HEK293 (cell line): Measurements from ENCODE around the gene UROD.

Experiments
- CTCF ChIA-PET: fragments of 350-600 bp; formaldehyde crosslinking; extraction: SDS; loops from one replicate; lab custom pipeline; 2021; ENCODE audit warnings: antibody characterized with exemption; lab: Yijun Ruan, JAX
- POLR2A ChIA-PET: fragments of 300-600 bp; formaldehyde crosslinking; extraction: SDS; loops from one replicate; lab custom pipeline; 2020; ENCODE audit warnings: antibody characterized with exemption, inconsistent platforms; lab: Yijun Ruan, JAX
- H3K27ac ChIP-seq: fragments of 200-500 bp; sonication (Bioruptor generic); 2 replicates; pipeline ENCODE4 v1.5.1; 2014; ENCODE audit warnings: low read depth, low read length, control low read depth, inconsistent platforms; ENCODE audit errors: extremely low read depth
- H3K36me3 ChIP-seq, 2 experiments: fragments of 200-500 bp in 1 of 2; sonication (Bioruptor generic) in 1 of 2; 1 replicate in 1 of 2; 2 replicates in 1 of 2; pipeline ENCODE4 v1.5.1; 2014 to 2017; ENCODE audit warnings: inconsistent platforms in 2 of 2, low read length in 2 of 2; ENCODE audit not compliant: control insufficient read depth in 2 of 2, insufficient read depth in 1 of 2
- H3K4me1 ChIP-seq: fragments of 200-500 bp; sonication (Bioruptor generic); 2 replicates; pipeline ENCODE4 v1.5.1; 2014; ENCODE audit warnings: mild to moderate bottlenecking, low read length, inconsistent platforms; ENCODE audit not compliant: control insufficient read depth, insufficient read depth
- H3K4me3 ChIP-seq: 2 replicates; pipeline ENCODE4 v1.5.1; 2011; ENCODE audit warnings: low read depth, mild to moderate bottlenecking, control low read depth, low read length, moderate library complexity
- H3K9me3 ChIP-seq: fragments of 200-500 bp; sonication (Bioruptor generic); 2 replicates; pipeline ENCODE4 v1.5.1; 2014; ENCODE audit warnings: low read depth, low read length, inconsistent platforms; ENCODE audit not compliant: control insufficient read depth, insufficient read depth
- ELK4 ChIP-seq: IDR thresholded peaks from 2 replicates; pipeline ENCODE4 v1.6.1; 2011; ENCODE audit warnings: mild to moderate bottlenecking, low read depth, low read length, borderline replicate concordance
- GLI2 ChIP-seq: fragments of 450-650 bp; formaldehyde crosslinking; IDR thresholded peaks from 2 replicates; pipeline ENCODE4; 2017; ENCODE audit warnings: missing biosample characterization, missing genetic modification characterization, low read depth, borderline replicate concordance
- PATZ1 ChIP-seq: fragments of 450-650 bp; formaldehyde crosslinking; IDR thresholded peaks from 2 replicates; pipeline ENCODE4 v1.5.1; 2016; ENCODE audit warnings: missing biosample characterization, missing genetic modification characterization
- SP2 ChIP-seq: fragments of 450-650 bp; formaldehyde crosslinking; IDR thresholded peaks from 2 replicates; pipeline ENCODE4 v1.5.1; 2016; ENCODE audit warnings: missing biosample characterization, missing genetic modification characterization
- ZBTB7A ChIP-seq: fragments of 450-650 bp; formaldehyde crosslinking; IDR thresholded peaks from 2 replicates; pipeline ENCODE4 v1.5.1; 2016; ENCODE audit warnings: low read depth, missing biosample characterization, missing genetic modification characterization
- ZFP41 ChIP-seq: fragments of 450-650 bp; formaldehyde crosslinking; IDR thresholded peaks from 2 replicates; pipeline ENCODE4 v1.5.1; 2016; ENCODE audit warnings: missing biosample characterization, missing genetic modification characterization, borderline replicate concordance
- ZNF10 ChIP-seq: fragments of 450-650 bp; formaldehyde crosslinking; IDR thresholded peaks from 2 replicates; pipeline ENCODE4 v1.5.1; 2017; ENCODE audit warnings: missing biosample characterization, missing genetic modification characterization
- ZNF391 ChIP-seq: fragments of 450-650 bp; formaldehyde crosslinking; IDR thresholded peaks from 2 replicates; pipeline ENCODE4 v1.5.1; 2016; ENCODE audit warnings: low read depth, missing biosample characterization, missing genetic modification characterization, borderline replicate concordance
- ZNF416 ChIP-seq: fragments of 450-650 bp; formaldehyde crosslinking; IDR thresholded peaks from 2 replicates; pipeline ENCODE4 v1.5.1; 2016; ENCODE audit warnings: missing biosample characterization, missing genetic modification characterization
- ZNF530 ChIP-seq: fragments of 450-650 bp; formaldehyde crosslinking; IDR thresholded peaks from 2 replicates; pipeline ENCODE4 v1.5.1; 2016; ENCODE audit warnings: low read depth, missing biosample characterization, missing genetic modification characterization
- ZNF585B ChIP-seq: fragments of 450-650 bp; formaldehyde crosslinking; IDR thresholded peaks from 2 replicates; pipeline ENCODE4 v1.5.1; 2016; ENCODE audit warnings: missing biosample characterization, missing genetic modification characterization
- ZNF610 ChIP-seq: fragments of 450-650 bp; formaldehyde crosslinking; IDR thresholded peaks from 2 replicates; pipeline ENCODE4 v1.5.1; 2016; ENCODE audit warnings: missing biosample characterization, missing genetic modification characterization, borderline replicate concordance
- ZNF664 ChIP-seq: fragments of 450-650 bp; formaldehyde crosslinking; IDR thresholded peaks from 2 replicates; pipeline ENCODE4 v1.5.1; 2016; ENCODE audit warnings: missing biosample characterization, missing genetic modification characterization
- ZNF677 ChIP-seq: fragments of 450-650 bp; IDR thresholded peaks from 2 replicates; pipeline ENCODE4 v1.5.0; 2018; ENCODE audit warnings: missing biosample characterization, mild to moderate bottlenecking, missing genetic modification characterization, moderate library complexity
- ZNF747 ChIP-seq: fragments of 450-650 bp; formaldehyde crosslinking; IDR thresholded peaks from 2 replicates; pipeline ENCODE4 v1.5.1; 2016; ENCODE audit warnings: missing biosample characterization, missing genetic modification characterization
- ZNF843 ChIP-seq: fragments of 450-650 bp; formaldehyde crosslinking; IDR thresholded peaks from 2 replicates; pipeline ENCODE4 v1.5.1; 2016; ENCODE audit warnings: missing biosample characterization, missing genetic modification characterization
- TF ChIP-seq, protein P1 (sequence below): fragments of 450-650 bp; formaldehyde crosslinking; optimal IDR thresholded peaks from 2 replicates; pipeline ENCODE3; 2016; ENCODE audit warnings: missing biosample characterization, mild to moderate bottlenecking, missing genetic modification characterization
- TF ChIP-seq, protein P2 (sequence below): fragments of 450-650 bp; formaldehyde crosslinking; IDR thresholded peaks from 2 replicates; pipeline ENCODE4 v1.5.1; 2016; ENCODE audit warnings: missing biosample characterization, missing genetic modification characterization, low read depth
- TF ChIP-seq, protein P3 (sequence below): fragments of 450-650 bp; formaldehyde crosslinking; IDR thresholded peaks from 2 replicates; pipeline ENCODE4 v1.5.1; 2016; ENCODE audit warnings: missing biosample characterization, missing genetic modification characterization
- TF ChIP-seq, protein P4 (sequence below): fragments of 450-650 bp; formaldehyde crosslinking; IDR thresholded peaks from 2 replicates; pipeline ENCODE4 v1.5.1; 2017; ENCODE audit warnings: missing biosample characterization, missing genetic modification characterization

Gene UROD

GRCh38 chr1:45038661-45039364 is 26.8 kb downstream of the UROD start (continued):
- TF ChIP-seq ZNF677 (tag by site-specific recombination) (no peak), ZFP41 (no peak), ZNF530 (no peak)

GRCh38 chr1:45040297-45040696 is 28.2 kb downstream of the UROD start:
- no peaks in the 10 kb centered on the region for H3K9me3 ChIP-seq
- ChIA-PET CTCF (interaction anchor here (0.9 kb wide), 1 partner anchor 8 kb away, joined by 3 read pairs; no protein-coding TSS in a partner anchor), POLR2A (interaction anchor here (1.2 kb wide), 1 partner anchor 12 kb away, joined by 3 read pairs; no protein-coding TSS in a partner anchor)
- TF ChIP-seq ZBTB7A (tag by site-specific recombination): no peak
- TF ChIP-seq, protein P1, sequence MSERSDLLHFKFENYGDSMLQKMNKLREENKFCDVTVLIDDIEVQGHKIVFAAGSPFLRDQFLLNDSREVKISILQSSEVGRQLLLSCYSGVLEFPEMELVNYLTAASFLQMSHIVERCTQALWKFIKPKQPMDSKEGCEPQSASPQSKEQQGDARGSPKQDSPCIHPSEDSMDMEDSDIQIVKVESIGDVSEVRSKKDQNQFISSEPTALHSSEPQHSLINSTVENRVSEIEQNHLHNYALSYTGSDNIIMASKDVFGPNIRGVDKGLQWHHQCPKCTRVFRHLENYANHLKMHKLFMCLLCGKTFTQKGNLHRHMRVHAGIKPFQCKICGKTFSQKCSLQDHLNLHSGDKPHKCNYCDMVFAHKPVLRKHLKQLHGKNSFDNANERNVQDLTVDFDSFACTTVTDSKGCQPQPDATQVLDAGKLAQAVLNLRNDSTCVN (tag by site-specific recombination): no peak
- TF ChIP-seq, protein P2, sequence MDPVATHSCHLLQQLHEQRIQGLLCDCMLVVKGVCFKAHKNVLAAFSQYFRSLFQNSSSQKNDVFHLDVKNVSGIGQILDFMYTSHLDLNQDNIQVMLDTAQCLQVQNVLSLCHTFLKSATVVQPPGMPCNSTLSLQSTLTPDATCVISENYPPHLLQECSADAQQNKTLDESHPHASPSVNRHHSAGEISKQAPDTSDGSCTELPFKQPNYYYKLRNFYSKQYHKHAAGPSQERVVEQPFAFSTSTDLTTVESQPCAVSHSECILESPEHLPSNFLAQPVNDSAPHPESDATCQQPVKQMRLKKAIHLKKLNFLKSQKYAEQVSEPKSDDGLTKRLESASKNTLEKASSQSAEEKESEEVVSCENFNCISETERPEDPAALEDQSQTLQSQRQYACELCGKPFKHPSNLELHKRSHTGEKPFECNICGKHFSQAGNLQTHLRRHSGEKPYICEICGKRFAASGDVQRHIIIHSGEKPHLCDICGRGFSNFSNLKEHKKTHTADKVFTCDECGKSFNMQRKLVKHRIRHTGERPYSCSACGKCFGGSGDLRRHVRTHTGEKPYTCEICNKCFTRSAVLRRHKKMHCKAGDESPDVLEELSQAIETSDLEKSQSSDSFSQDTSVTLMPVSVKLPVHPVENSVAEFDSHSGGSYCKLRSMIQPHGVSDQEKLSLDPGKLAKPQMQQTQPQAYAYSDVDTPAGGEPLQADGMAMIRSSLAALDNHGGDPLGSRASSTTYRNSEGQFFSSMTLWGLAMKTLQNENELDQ (tag by site-specific recombination): no peak
- no peak for TF ChIP-seq ZNF747 (tag by site-specific recombination)
- no peak for TF ChIP-seq ELK4
- TF ChIP-seq ZNF10 (tag by site-specific recombination): no peak
- TF ChIP-seq ZNF585B: no peak
- TF ChIP-seq ZNF610 (tag by site-specific recombination): no peak
- TF ChIP-seq GLI2 (tag by site-specific recombination): no peak
- no peak for TF ChIP-seq PATZ1 (tag by site-specific recombination)
- no peak overlapping the region for H3K27ac ChIP-seq
- H3K4me3 ChIP-seq: no peak overlapping the region
- H3K4me1 ChIP-seq: no peaks in the 10 kb centered on the region
- H3K36me3 ChIP-seq: peaks cover 0 to 14% of the 10 kb centered on the region in 2 experiments; a peak in 1 of 3 replicates

- POLR2A ChIA-PET: no interaction called here
- Histone ChIP-seq H3K4me3 (no peak overlapping the region), H3K36me3 (peaks cover 0 to 10% of the 10 kb centered on the region in 2 experiments; a peak in 1 of 3 replicates), H3K4me1 (no peaks in the 10 kb centered on the region), H3K27ac (no peak overlapping the region), H3K9me3 (no peaks in the 10 kb centered on the region)
- CTCF ChIA-PET: no interaction called here
- TF ChIP-seq, protein P3, sequence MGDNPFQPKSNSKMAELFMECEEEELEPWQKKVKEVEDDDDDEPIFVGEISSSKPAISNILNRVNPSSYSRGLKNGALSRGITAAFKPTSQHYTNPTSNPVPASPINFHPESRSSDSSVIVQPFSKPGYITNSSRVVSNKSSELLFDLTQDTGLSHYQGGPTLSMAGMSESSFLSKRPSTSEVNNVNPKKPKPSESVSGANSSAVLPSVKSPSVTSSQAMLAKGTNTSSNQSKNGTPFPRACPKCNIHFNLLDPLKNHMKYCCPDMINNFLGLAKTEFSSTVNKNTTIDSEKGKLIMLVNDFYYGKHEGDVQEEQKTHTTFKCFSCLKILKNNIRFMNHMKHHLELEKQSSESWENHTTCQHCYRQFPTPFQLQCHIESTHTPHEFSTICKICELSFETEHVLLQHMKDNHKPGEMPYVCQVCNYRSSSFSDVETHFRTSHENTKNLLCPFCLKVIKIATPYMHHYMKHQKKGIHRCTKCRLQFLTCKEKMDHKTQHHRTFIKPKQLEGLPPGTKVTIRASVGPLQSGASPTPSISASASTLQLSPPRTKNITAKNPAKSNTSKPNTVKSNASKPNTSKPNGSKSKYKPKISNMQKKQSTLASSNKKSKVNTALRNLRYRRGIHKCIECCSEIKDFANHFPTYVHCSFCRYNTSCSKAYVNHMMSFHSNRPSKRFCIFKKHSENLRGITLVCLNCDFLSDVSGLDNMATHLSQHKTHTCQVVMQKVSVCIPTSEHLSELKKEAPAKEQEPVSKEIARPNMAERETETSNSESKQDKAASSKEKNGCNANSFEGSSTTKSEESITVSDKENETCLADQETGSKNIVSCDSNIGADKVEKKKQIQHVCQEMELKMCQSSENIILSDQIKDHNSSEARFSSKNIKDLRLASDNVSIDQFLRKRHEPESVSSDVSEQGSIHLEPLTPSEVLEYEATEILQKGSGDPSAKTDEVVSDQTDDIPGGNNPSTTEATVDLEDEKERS (tag by site-specific recombination): no peak
- TF ChIP-seq ZNF416 (tag by site-specific recombination) (no peak), ZNF391 (tag by site-specific recombination) (no peak), ZNF843 (tag by site-specific recombination) (no peak), SP2 (tag by site-specific recombination) (no peak), ZNF664 (no peak)
- TF ChIP-seq, protein P4, sequence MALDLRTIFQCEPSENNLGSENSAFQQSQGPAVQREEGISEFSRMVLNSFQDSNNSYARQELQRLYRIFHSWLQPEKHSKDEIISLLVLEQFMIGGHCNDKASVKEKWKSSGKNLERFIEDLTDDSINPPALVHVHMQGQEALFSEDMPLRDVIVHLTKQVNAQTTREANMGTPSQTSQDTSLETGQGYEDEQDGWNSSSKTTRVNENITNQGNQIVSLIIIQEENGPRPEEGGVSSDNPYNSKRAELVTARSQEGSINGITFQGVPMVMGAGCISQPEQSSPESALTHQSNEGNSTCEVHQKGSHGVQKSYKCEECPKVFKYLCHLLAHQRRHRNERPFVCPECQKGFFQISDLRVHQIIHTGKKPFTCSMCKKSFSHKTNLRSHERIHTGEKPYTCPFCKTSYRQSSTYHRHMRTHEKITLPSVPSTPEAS (tag by site-specific recombination): no peak
These were observed 31.0 kb downstream of the UROD start for GRCh38 chr1:45043094-45043493.
